HepG2 (cell line): ENCODE measurements around the gene CLEC6A. TPM values are rescaled to one million over a fixed set of nuclear protein-coding genes. Genes with fewer than 3 reads are reported as not detected.

Source experiments
- ATAC-seq: fragments of 200-7000 bp; cut with Tn5 transposase; 3 replicates; pipeline ENCODE4 v1.9.1; 2020; ENCODE audit warnings: mild to moderate bottlenecking, moderate library complexity
- BruUV-seq: library from RNA; stranded (reverse); fragments of 400-500 nt; replicated peaks from 2 replicates; lab custom pipeline; 2021; lab: Mats Ljungman, UMichigan
- CTCF ChIA-PET: fragments of 300-600 bp; formaldehyde crosslinking; extraction: SDS; loops from one replicate; lab custom pipeline; 2021; ENCODE audit warnings: low total read pairs, inconsistent platforms, low intra/inter-chr PET ratio; lab: Yijun Ruan, JAX
- POLR2A ChIA-PET: fragments of 350-600 bp; sonication (Branson Sonifier 250); formaldehyde crosslinking; loops from one replicate; lab custom pipeline; 2020; ENCODE audit warnings: antibody characterized with exemption, inconsistent platforms; lab: Yijun Ruan, JAX
- DNase-seq: peaks from one replicate; pipeline ENCODE4 v3.0.0-alpha.2; 2015; ENCODE audit warnings: low spot score
- FAIRE-seq: peaks from 3 replicates; lab custom pipeline; 2011; peaks lifted over from hg19 to GRCh38; lab: Jason Lieb, UNC
- H2AFZ ChIP-seq: one replicate; pipeline ENCODE4 v1.6.1; 2011; ENCODE audit warnings: low read length, inconsistent platforms
- H3K27ac ChIP-seq: fragments of 300-600 bp; 3 replicates; pipeline ENCODE4 v1.8.0; 2011; ENCODE audit warnings: mixed run types, mild to moderate bottlenecking, mixed read lengths, low read length, inconsistent platforms; ENCODE audit not compliant: insufficient read depth; ENCODE audit errors: extremely low read length
- H3K27me3 ChIP-seq, 2 experiments: fragments of 200-600 bp in 1 of 2; 2 replicates in 1 of 2; 3 replicates in 1 of 2; pipeline versions ENCODE4 v1.6.0 to v1.8.0; 2011; ENCODE audit warnings: low read length in 2 of 2, mild to moderate bottlenecking in 2 of 2, moderate library complexity in 2 of 2, inconsistent platforms in 1 of 2; ENCODE audit not compliant: insufficient read depth in 2 of 2, control insufficient read depth in 1 of 2
- H3K36me3 ChIP-seq, 2 experiments: fragments of 200-600 bp in 1 of 2; replicated peaks in 1 of 2; 2 replicates in 1 of 2; 3 replicates in 1 of 2; pipeline versions ENCODE4 v1.5.1 to v1.8.0; 2011; ENCODE audit warnings: low read length in 2 of 2, inconsistent platforms in 1 of 2; ENCODE audit not compliant: insufficient read depth in 2 of 2, control insufficient read depth in 1 of 2
- H3K4me1 ChIP-seq: 2 replicates; pipeline ENCODE4 v1.5.1; 2012; ENCODE audit warnings: low read length, inconsistent platforms; ENCODE audit not compliant: insufficient read depth
- H3K4me2 ChIP-seq: 2 replicates; pipeline ENCODE4 v1.6.0; 2011; ENCODE audit warnings: low read depth, low read length, inconsistent platforms
- H3K4me3 ChIP-seq, 3 experiments: fragments of 200-600 bp in 1 of 3; sonication (generic), shearing (Covaris generic) in 1 of 3; replicated peaks in 1 of 3; 2 replicates each; pipeline ENCODE4 v1.5.1; 2011 to 2016; ENCODE audit warnings: low read length in 3 of 3, inconsistent platforms in 2 of 3, low read depth in 2 of 3, mild to moderate bottlenecking in 2 of 3, control low read depth in 1 of 3, mixed read lengths in 1 of 3; ENCODE audit not compliant: insufficient read depth in 1 of 3
- H3K79me2 ChIP-seq: one replicate; pipeline ENCODE4 v1.6.1; 2011; ENCODE audit warnings: low read length, inconsistent platforms; ENCODE audit not compliant: insufficient read depth
- H3K9ac ChIP-seq: 2 replicates; pipeline ENCODE4 v1.6.0; 2011; ENCODE audit warnings: mild to moderate bottlenecking, low read depth, low read length, inconsistent platforms; ENCODE audit not compliant: insufficient read depth
- H3K9me3 ChIP-seq: 2 replicates; pipeline ENCODE4 v1.5.1; 2012; ENCODE audit warnings: mild to moderate bottlenecking, low read length
- H4K20me1 ChIP-seq: 2 replicates; pipeline ENCODE4 v1.6.0; 2011; ENCODE audit warnings: inconsistent platforms, mild to moderate bottlenecking, low read length, moderate library complexity; ENCODE audit not compliant: insufficient read depth
- CEBPG ChIP-seq: IDR thresholded peaks from 2 replicates; pipeline ENCODE4 v1.6.1; 2016
- CENPT ChIP-seq: sonication (generic); formaldehyde crosslinking; IDR thresholded peaks from 2 replicates; pipeline ENCODE4 v1.8.0; 2022; ENCODE audit warnings: low read depth, mild to moderate bottlenecking, moderate library complexity, missing genetic modification reagents
- ESRRA ChIP-seq: sonication (generic); formaldehyde crosslinking; IDR thresholded peaks from 2 replicates; pipeline ENCODE4 v1.5.1; 2020; ENCODE audit warnings: mild to moderate bottlenecking, low read depth, missing genetic modification reagents
- GTF2F1 ChIP-seq: fragments of 150-350 bp; IDR thresholded peaks from 2 replicates; pipeline ENCODE4 v1.6.1; 2014; ENCODE audit warnings: low read length
- HNRNPH1 ChIP-seq: fragments of 200-400 bp; formaldehyde crosslinking; optimal IDR thresholded peaks from 2 replicates; pipeline ENCODE3; 2017; ENCODE audit warnings: mild to moderate bottlenecking, low read depth, low read length
- HOXA9 ChIP-seq: sonication (generic); formaldehyde crosslinking; IDR thresholded peaks from 2 replicates; pipeline ENCODE4 v1.8.1; 2022; ENCODE audit warnings: missing genetic modification reagents, mild to moderate bottlenecking, moderate library complexity, borderline replicate concordance
- MED1 ChIP-seq: sonication (generic); formaldehyde crosslinking; IDR thresholded peaks from 2 replicates; pipeline ENCODE4 v1.4.0; 2020; ENCODE audit warnings: missing genetic modification reagents
- NFYB ChIP-seq: sonication (generic); formaldehyde crosslinking; IDR thresholded peaks from 2 replicates; pipeline ENCODE4 v1.4.0; 2020; ENCODE audit warnings: missing genetic modification reagents
- PITX1 ChIP-seq: sonication (generic); formaldehyde crosslinking; IDR thresholded peaks from 2 replicates; pipeline ENCODE4 v1.5.1; 2020; ENCODE audit warnings: mild to moderate bottlenecking, missing genetic modification reagents
- RARA ChIP-seq: IDR thresholded peaks from 2 replicates; pipeline ENCODE4 v1.6.1; 2016; ENCODE audit warnings: missing genetic modification reagents, missing compliant biosample characterization
- SOX13 ChIP-seq, 3 experiments: fragments of 450-650 bp in 1 of 3; sonication (generic) in 1 of 3; formaldehyde crosslinking in 1 of 3; IDR thresholded peaks in 2 of 3; conservative IDR thresholded peaks in 1 of 3; 2 replicates each; pipeline versions ENCODE4 v1.5.0 to v1.6.1; 2016 to 2020; ENCODE audit warnings: antibody characterized with exemption in 1 of 3, mild to moderate bottlenecking in 1 of 3, missing compliant biosample characterization in 1 of 3, missing genetic modification reagents in 1 of 3, moderate library complexity in 1 of 3
- TEAD2 ChIP-seq: sonication (generic); formaldehyde crosslinking; IDR thresholded peaks from 2 replicates; pipeline ENCODE4 v1.9.0; 2021; ENCODE audit warnings: missing genetic modification reagents
- ZBTB21 ChIP-seq: sonication (generic); formaldehyde crosslinking; IDR thresholded peaks from 2 replicates; pipeline ENCODE4 v1.4.0; 2020; ENCODE audit warnings: missing genetic modification reagents
- ZNF224 ChIP-seq: sonication (generic); formaldehyde crosslinking; IDR thresholded peaks from 2 replicates; pipeline ENCODE4 v1.5.0; 2020; ENCODE audit warnings: mild to moderate bottlenecking, missing genetic modification reagents
- ZNF264 ChIP-seq: sonication (generic); formaldehyde crosslinking; IDR thresholded peaks from 2 replicates; pipeline ENCODE4 v1.4.0; 2020; ENCODE audit warnings: missing genetic modification reagents
- ZNF816 ChIP-seq: sonication (generic); formaldehyde crosslinking; IDR thresholded peaks from 2 replicates; pipeline ENCODE4 v1.8.0; 2022; ENCODE audit warnings: missing genetic modification reagents, mild to moderate bottlenecking, borderline replicate concordance
- WGBS: methylation state at CpG from one replicate; pipeline ENCODE4 v1.1.6; 2017; ENCODE audit warnings: low lambda C conversion rate; 5-methylcytosine and 5-hydroxymethylcytosine counted together
- in situ Hi-C: cut with HindIII; loops from 2 replicates; pipeline ENCODE4 v1.10.0; 2017; ENCODE audit warnings: low pct_unique_long_range_greater_than_20kb; ENCODE audit not compliant: extremely low pct_ligation_motif_present
- intact Hi-C: fragments of 100-400 bp; cut with micrococcal nuclease; formaldehyde crosslinking; loops from one replicate; pipeline ENCODE4 v1.10.0; 2022; ENCODE audit not compliant: unreplicated experiment
- polyA plus RNA-seq, 8 experiments: library from polyadenylated mRNA; depleted of rRNA in 3 of 8; stranded (reverse) in 7 of 8; unstranded in 1 of 8; fragments of >200 nt; fragmentation: Illumina TruSeq in 4 of 8; extraction: Trizol in 4 of 8; gene quantifications; 2 replicates each; pipeline versions ENCODE4 v1.2.1 to v1.2.3, GENCODE V29; 2011 to 2016; ENCODE audit warnings: low read depth in 4 of 8, missing spikeins in 1 of 8, mixed read lengths in 1 of 8; ENCODE audit not compliant: insufficient read depth in 1 of 8
- total RNA-seq, 5 experiments: library from RNA; depleted of rRNA; stranded (reverse); fragments of >200 nt; fragmentation: Illumina TruSeq; extraction: Trizol; gene quantifications; 2 replicates each; pipeline ENCODE4 v1.2.3, GENCODE V29; 2016; ENCODE audit warnings: low read depth in 1 of 5
- TF ChIP-seq, protein P1 (sequence below): sonication (generic); formaldehyde crosslinking; IDR thresholded peaks from 2 replicates; pipeline ENCODE4 v1.4.0; 2020; ENCODE audit warnings: missing genetic modification reagents
- TF ChIP-seq, protein P2 (sequence below): sonication (generic); formaldehyde crosslinking; IDR thresholded peaks from one replicate; pipeline ENCODE4 v1.5.1; 2020; ENCODE audit warnings: mild to moderate bottlenecking, missing genetic modification reagents; ENCODE audit errors: not compliant biosample characterization

Gene CLEC6A
- total and polyA plus RNA-seq, 2 of the 13 experiments (the other 11 are each of a cell fraction or from before 2014, with no cell fraction given) = not detected

GRCh38 chr12:8449355-8449859 lies 6.4 kb upstream of the CLEC6A start:
- BruUV-seq = no TSS peak
- Histone ChIP-seq H3K4me3 (no peak overlapping the region), H3K9ac (no peak overlapping the region), H4K20me1 (no peaks in the 10 kb centered on the region), H3K36me3 (no peaks in the 10 kb centered on the region), H3K4me2 (no peak overlapping the region), H2AFZ (no peak overlapping the region), H3K27ac (no peak overlapping the region), H3K79me2 (no peaks in the 10 kb centered on the region), H3K9me3 (no peaks in the 10 kb centered on the region), H3K4me1 (no peaks in the 10 kb centered on the region), H3K27me3 (peaks cover 0 to 4% of the 10 kb centered on the region in 2 experiments; a peak in 1 of 5 replicates)
- DNase-seq = no peak
- ChIA-PET POLR2A (no interaction called here), CTCF (no interaction called here)
- in situ Hi-C loops (no loop called here), intact Hi-C loops (no loop called here)
- no peak for ATAC-seq
- no peak for FAIRE-seq
- 0% methylated on average over 2 of the region's 7 CpGs for WGBS
- no peak for TF ChIP-seq CENPT (CRISPR knock-in tag)
- TF ChIP-seq GTF2F1 = no peak
- TF ChIP-seq CEBPG (CRISPR knock-in tag) = no peak
- TF ChIP-seq NFYB (CRISPR knock-in tag) = no peak
- TF ChIP-seq ESRRA (CRISPR knock-in tag) = no peak
- TF ChIP-seq RARA (CRISPR knock-in tag) = no peak
- no peak for TF ChIP-seq ZNF224
- no peak for TF ChIP-seq ZNF816 (CRISPR knock-in tag)
- TF ChIP-seq HNRNPH1 = no peak
- TF ChIP-seq ZBTB21 (CRISPR knock-in tag) = no peak
- no peak for TF ChIP-seq MED1
- TF ChIP-seq, protein P1, sequence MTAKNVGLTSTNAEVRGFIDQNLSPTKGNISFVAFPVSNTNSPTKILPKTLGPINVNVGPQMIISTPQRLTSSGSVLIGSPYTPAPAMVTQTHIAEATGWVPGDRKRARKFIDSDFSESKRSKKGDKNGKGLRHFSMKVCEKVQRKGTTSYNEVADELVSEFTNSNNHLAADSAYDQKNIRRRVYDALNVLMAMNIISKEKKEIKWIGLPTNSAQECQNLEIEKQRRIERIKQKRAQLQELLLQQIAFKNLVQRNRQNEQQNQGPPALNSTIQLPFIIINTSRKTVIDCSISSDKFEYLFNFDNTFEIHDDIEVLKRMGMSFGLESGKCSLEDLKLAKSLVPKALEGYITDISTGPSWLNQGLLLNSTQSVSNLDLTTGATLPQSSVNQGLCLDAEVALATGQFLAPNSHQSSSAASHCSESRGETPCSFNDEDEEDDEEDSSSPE (CRISPR knock-in tag) = no peak
- no peak for TF ChIP-seq PITX1
- no peak for TF ChIP-seq ZNF264 (CRISPR knock-in tag)
- no peak for TF ChIP-seq TEAD2 (CRISPR knock-in tag)
- TF ChIP-seq HOXA9 = no peak
- TF ChIP-seq, protein P2, sequence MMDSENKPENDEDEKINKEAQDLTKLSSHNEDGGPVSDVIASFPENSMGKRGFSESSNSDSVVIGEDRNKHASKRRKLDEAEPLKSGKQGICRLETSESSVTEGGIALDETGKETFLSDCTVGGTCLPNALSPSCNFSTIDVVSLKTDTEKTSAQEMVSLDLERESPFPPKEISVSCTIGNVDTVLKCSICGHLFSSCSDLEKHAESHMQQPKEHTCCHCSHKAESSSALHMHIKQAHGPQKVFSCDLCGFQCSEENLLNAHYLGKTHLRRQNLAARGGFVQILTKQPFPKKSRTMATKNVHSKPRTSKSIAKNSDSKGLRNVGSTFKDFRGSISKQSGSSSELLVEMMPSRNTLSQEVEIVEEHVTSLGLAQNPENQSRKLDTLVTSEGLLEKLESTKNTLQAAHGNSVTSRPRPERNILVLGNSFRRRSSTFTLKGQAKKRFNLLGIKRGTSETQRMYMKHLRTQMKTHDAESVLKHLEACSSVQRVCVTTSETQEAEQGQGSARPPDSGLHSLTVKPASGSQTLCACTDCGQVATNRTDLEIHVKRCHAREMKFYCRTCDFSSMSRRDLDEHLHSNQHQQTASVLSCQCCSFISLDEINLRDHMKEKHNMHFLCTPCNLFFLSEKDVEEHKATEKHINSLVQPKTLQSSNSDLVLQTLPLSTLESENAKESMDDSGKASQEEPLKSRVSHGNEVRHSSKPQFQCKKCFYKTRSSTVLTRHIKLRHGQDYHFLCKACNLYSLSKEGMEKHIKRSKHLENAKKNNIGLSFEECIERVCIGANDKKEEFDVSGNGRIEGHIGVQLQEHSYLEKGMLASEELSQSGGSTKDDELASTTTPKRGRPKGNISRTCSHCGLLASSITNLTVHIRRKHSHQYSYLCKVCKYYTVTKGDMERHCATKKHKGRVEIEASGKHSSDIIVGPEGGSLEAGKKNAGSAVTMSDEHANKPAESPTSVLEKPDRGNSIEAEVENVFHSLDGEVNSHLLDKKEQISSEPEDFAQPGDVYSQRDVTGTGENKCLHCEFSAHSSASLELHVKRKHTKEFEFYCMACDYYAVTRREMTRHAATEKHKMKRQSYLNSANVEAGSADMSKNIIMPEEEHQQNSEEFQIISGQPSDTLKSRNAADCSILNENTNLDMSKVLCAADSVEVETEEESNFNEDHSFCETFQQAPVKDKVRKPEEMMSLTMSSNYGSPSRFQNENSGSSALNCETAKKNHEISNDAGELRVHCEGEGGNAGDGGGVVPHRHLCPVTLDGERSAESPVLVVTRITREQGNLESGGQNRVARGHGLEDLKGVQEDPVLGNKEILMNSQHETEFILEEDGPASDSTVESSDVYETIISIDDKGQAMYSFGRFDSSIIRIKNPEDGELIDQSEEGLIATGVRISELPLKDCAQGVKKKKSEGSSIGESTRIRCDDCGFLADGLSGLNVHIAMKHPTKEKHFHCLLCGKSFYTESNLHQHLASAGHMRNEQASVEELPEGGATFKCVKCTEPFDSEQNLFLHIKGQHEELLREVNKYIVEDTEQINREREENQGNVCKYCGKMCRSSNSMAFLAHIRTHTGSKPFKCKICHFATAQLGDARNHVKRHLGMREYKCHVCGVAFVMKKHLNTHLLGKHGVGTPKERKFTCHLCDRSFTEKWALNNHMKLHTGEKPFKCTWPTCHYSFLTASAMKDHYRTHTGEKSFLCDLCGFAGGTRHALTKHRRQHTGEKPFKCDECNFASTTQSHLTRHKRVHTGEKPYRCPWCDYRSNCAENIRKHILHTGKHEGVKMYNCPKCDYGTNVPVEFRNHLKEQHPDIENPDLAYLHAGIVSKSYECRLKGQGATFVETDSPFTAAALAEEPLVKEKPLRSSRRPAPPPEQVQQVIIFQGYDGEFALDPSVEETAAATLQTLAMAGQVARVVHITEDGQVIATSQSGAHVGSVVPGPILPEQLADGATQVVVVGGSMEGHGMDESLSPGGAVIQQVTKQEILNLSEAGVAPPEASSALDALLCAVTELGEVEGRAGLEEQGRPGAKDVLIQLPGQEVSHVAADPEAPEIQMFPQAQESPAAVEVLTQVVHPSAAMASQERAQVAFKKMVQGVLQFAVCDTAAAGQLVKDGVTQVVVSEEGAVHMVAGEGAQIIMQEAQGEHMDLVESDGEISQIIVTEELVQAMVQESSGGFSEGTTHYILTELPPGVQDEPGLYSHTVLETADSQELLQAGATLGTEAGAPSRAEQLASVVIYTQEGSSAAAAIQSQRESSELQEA (CRISPR knock-in tag) = no peak
- TF ChIP-seq SOX13 (IDR thresholded peaks at IDR 0.05) = no peak
- TF ChIP-seq SOX13 (CRISPR knock-in tag; conservative IDR thresholded peaks at IDR 0.05 in 1 of 2, IDR thresholded peaks at IDR 0.05 in 1 of 2) = no peak
